SH-SY5Y (cell line): ENCODE results near the gene CRPPA.

Experiments used
- GATA2 ChIP-seq: IDR thresholded peaks from 2 replicates; pipeline ENCODE4 v1.6.1; 2011; ENCODE audit warnings: mild to moderate bottlenecking, low read depth, low read length
- GATA3 ChIP-seq: IDR thresholded peaks from 2 replicates; pipeline ENCODE4 v1.6.1; 2011; ENCODE audit warnings: low read depth, mild to moderate bottlenecking, low read length, moderate library complexity

DNA sequence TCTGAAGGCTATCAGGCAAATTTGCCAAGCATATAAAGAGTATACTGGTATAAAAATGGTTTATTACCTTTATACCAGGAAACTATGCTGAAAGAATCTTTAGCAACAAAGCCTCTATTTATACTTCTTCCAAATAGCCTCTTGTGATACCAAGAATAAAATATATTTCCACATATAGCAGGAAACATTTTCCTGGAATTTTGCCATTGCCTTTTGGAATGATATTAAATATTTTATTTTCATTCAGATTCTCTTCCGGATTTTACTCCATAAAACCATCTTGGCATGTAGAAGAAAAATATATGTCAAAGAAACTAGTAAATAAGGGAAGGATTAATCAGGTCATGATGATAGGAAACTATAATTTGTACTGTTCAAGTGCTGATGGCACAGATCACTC, 26.5 kb upstream of the CRPPA start:
- no peak for TF ChIP-seq GATA3
- TF ChIP-seq GATA2 = no peak
